Astrocyte of the spinal cord (primary cell): ENCODE measurements around the gene GH1.
A peak's percentile ranks its signal among the peaks of the same experiment; 100 is the strongest.
"Not testable (repeated sequence)": the region's sequence is repeated elsewhere in the genome, so short reads cannot be mapped to it uniquely, and the experiment has no call there.

Experiments used
- DNase-seq: peaks from one replicate; pipeline ENCODE4 v3.0.0; 2011; ENCODE audit warnings: low read depth, low spot score
- H3K4me3 ChIP-seq: 2 replicates; pipeline ENCODE4 v1.5.1; 2011; ENCODE audit warnings: low read depth, mild to moderate bottlenecking, low read length, moderate library complexity
- in situ Hi-C: cut with HindIII; loops from 2 replicates; pipeline ENCODE4 v1.10.0; 2017; ENCODE audit warnings: low sequenced_read_pairs
- TF ChIP-seq, protein P1 (sequence below): IDR thresholded peaks from 2 replicates; pipeline ENCODE4 v1.5.1; 2012; ENCODE audit warnings: low read depth, mild to moderate bottlenecking, low read length, inconsistent platforms

GH1 gene

DNA sequence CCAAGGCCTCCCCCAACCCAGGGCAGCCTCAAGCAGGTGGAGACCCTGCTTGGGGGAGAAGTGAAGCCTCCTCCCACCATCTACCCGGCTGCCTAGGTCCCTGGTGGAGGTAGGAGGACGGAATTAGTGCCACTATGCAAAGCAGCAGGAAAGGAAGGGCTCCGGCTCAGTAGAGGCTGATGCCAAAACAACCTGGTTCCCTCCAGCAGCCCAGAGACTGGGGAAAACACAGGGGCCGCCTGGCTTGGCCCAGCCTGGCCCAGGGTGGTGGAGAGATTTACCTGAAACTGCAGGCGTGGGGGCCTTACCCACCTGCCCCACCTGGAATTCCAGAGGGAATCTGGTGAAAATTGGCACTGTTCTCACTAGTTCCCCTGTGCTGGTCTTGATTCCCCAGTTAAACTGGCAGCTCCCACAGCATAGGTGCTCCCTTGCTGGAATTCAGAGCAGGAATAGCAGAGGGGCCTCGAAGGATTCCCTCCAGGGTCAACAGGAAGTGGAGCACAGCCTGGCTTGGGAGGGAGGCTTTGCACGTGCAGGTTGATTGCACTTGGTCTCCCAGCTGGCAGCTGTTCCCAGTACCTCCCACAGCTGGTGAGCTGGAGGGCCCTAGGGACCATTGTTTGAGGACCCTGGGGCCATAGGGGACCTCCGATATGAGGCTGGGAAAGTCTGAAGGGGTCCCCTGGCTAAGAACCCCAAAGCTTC lies 9.0 kb upstream of the GH1 start:
- TF ChIP-seq, protein P1, sequence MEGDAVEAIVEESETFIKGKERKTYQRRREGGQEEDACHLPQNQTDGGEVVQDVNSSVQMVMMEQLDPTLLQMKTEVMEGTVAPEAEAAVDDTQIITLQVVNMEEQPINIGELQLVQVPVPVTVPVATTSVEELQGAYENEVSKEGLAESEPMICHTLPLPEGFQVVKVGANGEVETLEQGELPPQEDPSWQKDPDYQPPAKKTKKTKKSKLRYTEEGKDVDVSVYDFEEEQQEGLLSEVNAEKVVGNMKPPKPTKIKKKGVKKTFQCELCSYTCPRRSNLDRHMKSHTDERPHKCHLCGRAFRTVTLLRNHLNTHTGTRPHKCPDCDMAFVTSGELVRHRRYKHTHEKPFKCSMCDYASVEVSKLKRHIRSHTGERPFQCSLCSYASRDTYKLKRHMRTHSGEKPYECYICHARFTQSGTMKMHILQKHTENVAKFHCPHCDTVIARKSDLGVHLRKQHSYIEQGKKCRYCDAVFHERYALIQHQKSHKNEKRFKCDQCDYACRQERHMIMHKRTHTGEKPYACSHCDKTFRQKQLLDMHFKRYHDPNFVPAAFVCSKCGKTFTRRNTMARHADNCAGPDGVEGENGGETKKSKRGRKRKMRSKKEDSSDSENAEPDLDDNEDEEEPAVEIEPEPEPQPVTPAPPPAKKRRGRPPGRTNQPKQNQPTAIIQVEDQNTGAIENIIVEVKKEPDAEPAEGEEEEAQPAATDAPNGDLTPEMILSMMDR: no peak
- H3K4me3 ChIP-seq: no peak overlapping the region
- in situ Hi-C loops: no loop called here
- no peak for DNase-seq

DNA sequence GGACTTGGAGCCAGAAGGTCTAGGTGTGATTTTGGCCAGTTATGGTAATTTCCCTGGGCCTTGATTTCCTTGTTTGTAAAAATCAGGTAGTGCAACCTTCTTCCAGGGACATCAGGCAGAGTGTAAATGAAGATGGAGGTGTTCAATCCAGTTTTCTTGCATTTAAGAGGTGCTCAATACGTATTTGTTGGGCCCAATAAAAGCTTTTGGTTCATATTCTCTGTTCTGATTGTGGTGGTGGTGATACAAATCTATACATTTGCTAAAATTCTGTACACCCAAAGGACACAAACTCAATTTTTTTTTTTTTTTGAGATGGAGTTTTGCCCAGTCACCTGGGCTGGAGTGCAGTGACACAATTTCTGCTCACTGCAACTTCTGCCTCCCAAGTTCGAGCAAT lies 7.5 kb upstream of the GH1 start:
- TF ChIP-seq, protein P1: no peak
- in situ Hi-C loops: no loop called here

DNA sequence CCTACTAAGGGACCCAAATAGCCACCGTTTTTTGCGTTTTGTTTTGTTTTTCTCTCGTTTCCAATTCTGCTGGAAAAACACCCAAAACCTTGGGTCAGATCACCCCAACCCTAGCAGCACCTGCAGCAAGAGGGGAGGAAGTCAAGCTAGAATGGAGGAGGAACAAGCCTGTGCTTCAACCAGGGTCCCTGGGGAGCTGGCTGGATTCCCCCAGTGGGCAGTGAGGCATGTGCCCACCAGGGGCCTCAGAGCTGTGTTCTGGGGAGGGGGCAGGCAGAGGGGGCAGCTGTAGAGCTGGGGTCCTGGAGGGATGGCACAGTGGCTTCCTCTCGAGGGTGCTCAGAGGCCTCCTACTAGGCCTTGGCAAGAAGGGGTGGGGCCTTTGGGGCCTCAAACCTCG lies 7.0 kb upstream of the GH1 start:
- no peak for DNase-seq
- in situ Hi-C loops: no loop called here
- TF ChIP-seq, protein P1: no peak
- H3K4me3 ChIP-seq: no peak overlapping the region

More for the DNA sequence above, 7.5 kb upstream of the GH1 start:
- no peak for DNase-seq
- H3K4me3 ChIP-seq: no peak overlapping the region

DNA sequence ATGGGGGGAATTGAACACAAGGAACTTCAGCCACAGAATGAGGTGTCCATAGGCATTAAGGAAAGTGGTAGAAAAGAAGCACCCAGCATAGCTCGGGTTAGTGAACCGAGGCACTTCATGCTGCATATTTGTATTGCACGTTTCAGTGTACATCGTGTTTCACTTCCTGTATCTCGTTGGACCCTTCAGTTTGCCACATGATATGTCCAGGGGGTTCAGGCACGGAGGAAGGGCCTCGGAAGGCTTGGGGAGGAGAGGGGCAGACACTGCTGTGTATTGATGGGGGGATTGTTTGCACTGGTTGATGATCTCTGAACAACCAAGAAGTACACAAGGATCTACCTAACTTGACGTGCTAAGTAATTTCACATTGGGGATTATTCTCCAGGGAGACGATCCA lies 3.8 kb upstream of the GH1 start:
- H3K4me3 ChIP-seq, in situ Hi-C loops, DNase-seq: not testable (repeated sequence)

DNA sequence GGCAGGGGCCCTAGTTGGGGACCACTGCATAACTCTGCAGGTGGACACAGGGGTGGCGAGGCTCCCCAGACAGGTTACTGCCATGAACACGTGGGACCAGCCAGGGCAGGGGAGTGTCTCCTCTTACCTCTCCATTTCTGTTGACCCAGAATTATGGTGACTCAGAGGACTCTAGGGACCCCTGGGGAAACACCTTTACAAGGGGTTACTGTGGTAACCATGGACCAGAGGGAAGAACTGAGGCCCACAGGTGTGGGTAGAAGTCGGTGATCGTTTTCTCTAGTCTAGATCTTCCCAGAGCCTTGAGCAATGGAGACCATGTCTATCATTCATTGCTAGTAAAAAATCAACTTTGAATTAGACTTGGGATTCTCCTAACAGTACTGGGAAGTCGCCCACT lies 2.1 kb upstream of the GH1 start:
- DNase-seq, H3K4me3 ChIP-seq, in situ Hi-C loops: not testable (repeated sequence)

DNA sequence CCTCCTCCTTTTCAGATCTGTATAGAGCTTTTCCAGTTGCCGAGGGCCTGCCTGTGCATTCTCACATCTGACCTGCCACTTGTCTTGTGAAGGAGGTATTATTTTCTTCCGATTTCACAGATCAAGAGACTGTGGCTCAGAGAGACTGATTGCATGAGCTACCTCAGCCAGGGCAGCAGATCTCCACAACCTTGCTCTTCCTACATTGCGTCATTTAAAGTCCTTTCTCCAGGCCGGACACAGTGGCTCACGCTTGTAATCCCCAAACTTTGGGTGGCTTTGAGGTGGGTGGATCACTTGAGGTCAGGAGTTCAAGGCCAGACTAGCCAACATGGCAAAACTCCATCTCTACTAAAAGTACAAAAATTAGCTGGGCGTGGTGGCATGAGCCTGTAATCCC lies 1.4 kb upstream of the GH1 start:
- in situ Hi-C loops, H3K4me3 ChIP-seq, DNase-seq: not testable (repeated sequence)

DNA sequence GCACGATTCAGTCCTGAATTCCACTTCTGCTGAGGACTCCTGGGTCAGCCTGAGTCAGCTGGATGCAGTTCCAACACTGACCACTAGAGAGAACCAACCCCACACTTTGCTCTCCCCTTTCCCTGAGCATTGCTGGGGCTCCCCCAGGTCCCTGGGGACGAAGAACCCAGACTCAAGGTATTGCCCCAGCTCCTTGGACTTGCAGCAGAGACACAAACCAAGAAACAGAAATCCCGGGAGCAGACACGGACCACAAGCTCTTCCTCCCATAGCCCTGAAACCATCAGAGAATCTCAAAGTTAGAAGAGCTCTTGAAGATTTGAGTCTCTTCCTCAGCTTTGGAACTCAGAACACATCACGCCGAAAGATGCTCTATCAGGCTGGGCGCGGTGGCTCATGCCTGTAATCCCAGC lies 678 bp upstream of the GH1 start:
- in situ Hi-C loops: no loop called here
- TF ChIP-seq, protein P1: peak; percentile 94
- no peak overlapping the region for H3K4me3 ChIP-seq
- DNase-seq: peak; percentile 39

DNA sequence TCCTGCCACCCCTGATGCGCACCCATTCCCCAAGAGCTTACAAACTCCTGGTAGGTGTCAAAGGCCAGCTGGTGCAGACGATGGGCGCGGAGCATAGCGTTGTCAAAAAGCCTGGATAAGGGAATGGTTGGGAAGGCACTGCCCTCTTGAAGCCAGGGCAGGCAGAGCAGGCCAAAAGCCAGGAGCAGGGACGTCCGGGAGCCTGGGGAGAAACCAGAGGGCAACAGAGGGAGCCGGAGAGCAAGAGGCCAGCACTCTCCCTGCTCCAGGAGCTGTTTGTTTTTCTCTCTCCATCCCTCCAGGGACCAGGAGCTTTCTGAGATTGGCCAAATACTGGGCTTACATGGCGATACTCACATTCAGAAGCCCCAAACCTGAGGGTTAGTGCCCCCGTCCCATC lies 334 bp downstream of the GH1 start:
- in situ Hi-C loops: no loop called here
- TF ChIP-seq, protein P1: no peak
- no peak overlapping the region for H3K4me3 ChIP-seq
- no peak for DNase-seq
